HepG2 (cell line): ENCODE measurements around the gene NOPCHAP1. TPM values are rescaled to one million over a fixed set of nuclear protein-coding genes. Genes with fewer than 3 reads are reported as not detected.
A peak's percentile ranks its signal among the peaks of the same experiment; 100 is the strongest.

ENCODE experiments used
- ATAC-seq: fragments of 200-7000 bp; cut with Tn5 transposase; 3 replicates; pipeline ENCODE4 v1.9.1; 2020; ENCODE audit warnings: mild to moderate bottlenecking, moderate library complexity
- BruUV-seq: library from RNA; stranded (reverse); fragments of 400-500 nt; replicated peaks from 2 replicates; lab custom pipeline; 2021; lab: Mats Ljungman, UMichigan
- CTCF ChIA-PET: fragments of 300-600 bp; formaldehyde crosslinking; extraction: SDS; loops from one replicate; lab custom pipeline; 2021; ENCODE audit warnings: low total read pairs, inconsistent platforms, low intra/inter-chr PET ratio; lab: Yijun Ruan, JAX
- POLR2A ChIA-PET: fragments of 350-600 bp; sonication (Branson Sonifier 250); formaldehyde crosslinking; loops from one replicate; lab custom pipeline; 2020; ENCODE audit warnings: antibody characterized with exemption, inconsistent platforms; lab: Yijun Ruan, JAX
- DNase-seq: peaks from one replicate; pipeline ENCODE4 v3.0.0-alpha.2; 2015; ENCODE audit warnings: low spot score
- FAIRE-seq: peaks from 3 replicates; lab custom pipeline; 2011; peaks lifted over from hg19 to GRCh38; lab: Jason Lieb, UNC
- H2AFZ ChIP-seq: one replicate; pipeline ENCODE4 v1.6.1; 2011; ENCODE audit warnings: low read length, inconsistent platforms
- H3K27ac ChIP-seq: fragments of 300-600 bp; 3 replicates; pipeline ENCODE4 v1.8.0; 2011; ENCODE audit warnings: mixed run types, mild to moderate bottlenecking, mixed read lengths, low read length, inconsistent platforms; ENCODE audit not compliant: insufficient read depth; ENCODE audit errors: extremely low read length
- H3K27me3 ChIP-seq, 2 experiments: fragments of 200-600 bp in 1 of 2; 2 replicates in 1 of 2; 3 replicates in 1 of 2; pipeline versions ENCODE4 v1.6.0 to v1.8.0; 2011; ENCODE audit warnings: low read length in 2 of 2, mild to moderate bottlenecking in 2 of 2, moderate library complexity in 2 of 2, inconsistent platforms in 1 of 2; ENCODE audit not compliant: insufficient read depth in 2 of 2, control insufficient read depth in 1 of 2
- H3K36me3 ChIP-seq, 2 experiments: fragments of 200-600 bp in 1 of 2; replicated peaks in 1 of 2; 2 replicates in 1 of 2; 3 replicates in 1 of 2; pipeline versions ENCODE4 v1.5.1 to v1.8.0; 2011; ENCODE audit warnings: low read length in 2 of 2, inconsistent platforms in 1 of 2; ENCODE audit not compliant: insufficient read depth in 2 of 2, control insufficient read depth in 1 of 2
- H3K4me1 ChIP-seq: 2 replicates; pipeline ENCODE4 v1.5.1; 2012; ENCODE audit warnings: low read length, inconsistent platforms; ENCODE audit not compliant: insufficient read depth
- H3K4me2 ChIP-seq: 2 replicates; pipeline ENCODE4 v1.6.0; 2011; ENCODE audit warnings: low read depth, low read length, inconsistent platforms
- H3K4me3 ChIP-seq, 3 experiments: fragments of 200-600 bp in 1 of 3; sonication (generic), shearing (Covaris generic) in 1 of 3; replicated peaks in 1 of 3; 2 replicates each; pipeline ENCODE4 v1.5.1; 2011 to 2016; ENCODE audit warnings: low read length in 3 of 3, inconsistent platforms in 2 of 3, low read depth in 2 of 3, mild to moderate bottlenecking in 2 of 3, control low read depth in 1 of 3, mixed read lengths in 1 of 3; ENCODE audit not compliant: insufficient read depth in 1 of 3
- H3K79me2 ChIP-seq: one replicate; pipeline ENCODE4 v1.6.1; 2011; ENCODE audit warnings: low read length, inconsistent platforms; ENCODE audit not compliant: insufficient read depth
- H3K9ac ChIP-seq: 2 replicates; pipeline ENCODE4 v1.6.0; 2011; ENCODE audit warnings: mild to moderate bottlenecking, low read depth, low read length, inconsistent platforms; ENCODE audit not compliant: insufficient read depth
- H3K9me3 ChIP-seq: 2 replicates; pipeline ENCODE4 v1.5.1; 2012; ENCODE audit warnings: mild to moderate bottlenecking, low read length
- H4K20me1 ChIP-seq: 2 replicates; pipeline ENCODE4 v1.6.0; 2011; ENCODE audit warnings: inconsistent platforms, mild to moderate bottlenecking, low read length, moderate library complexity; ENCODE audit not compliant: insufficient read depth
- CEBPB ChIP-seq: IDR thresholded peaks from 2 replicates; pipeline ENCODE4 v1.6.1; 2011; ENCODE audit warnings: low read depth, low read length, improper control_type of control experiment, borderline replicate concordance
- HMGA1 ChIP-seq: sonication (generic); formaldehyde crosslinking; conservative IDR thresholded peaks from 2 replicates; pipeline ENCODE4 v1.4.0; 2020; ENCODE audit warnings: missing genetic modification reagents
- MED8 ChIP-seq: sonication (generic); formaldehyde crosslinking; IDR thresholded peaks from 2 replicates; pipeline ENCODE4 v1.8.1; 2023; ENCODE audit warnings: mild to moderate bottlenecking, missing genetic modification reagents; ENCODE audit not compliant: insufficient replicate concordance
- SRSF9 ChIP-seq: fragments of 200-400 bp; formaldehyde crosslinking; IDR thresholded peaks from 2 replicates; pipeline ENCODE4 v1.6.1; 2018; ENCODE audit warnings: borderline replicate concordance, mild to moderate bottlenecking, low read depth, low read length; ENCODE audit not compliant: insufficient read depth, poor library complexity, severe bottlenecking
- ZBTB4 ChIP-seq: sonication (generic); formaldehyde crosslinking; IDR thresholded peaks from 2 replicates; pipeline ENCODE4 v1.4.0; 2020; ENCODE audit warnings: missing genetic modification reagents, mild to moderate bottlenecking, borderline replicate concordance
- ZSCAN31 ChIP-seq: sonication (generic); formaldehyde crosslinking; IDR thresholded peaks from 2 replicates; pipeline ENCODE4 v1.5.0; 2020; ENCODE audit warnings: low read depth, mild to moderate bottlenecking, missing genetic modification reagents
- WGBS: methylation state at CpG from one replicate; pipeline ENCODE4 v1.1.6; 2017; ENCODE audit warnings: low lambda C conversion rate; 5-methylcytosine and 5-hydroxymethylcytosine counted together
- in situ Hi-C: cut with HindIII; loops from 2 replicates; pipeline ENCODE4 v1.10.0; 2017; ENCODE audit warnings: low pct_unique_long_range_greater_than_20kb; ENCODE audit not compliant: extremely low pct_ligation_motif_present
- intact Hi-C: fragments of 100-400 bp; cut with micrococcal nuclease; formaldehyde crosslinking; loops from one replicate; pipeline ENCODE4 v1.10.0; 2022; ENCODE audit not compliant: unreplicated experiment
- polyA plus RNA-seq, 8 experiments: library from polyadenylated mRNA; depleted of rRNA in 3 of 8; stranded (reverse) in 7 of 8; unstranded in 1 of 8; fragments of >200 nt; fragmentation: Illumina TruSeq in 4 of 8; extraction: Trizol in 4 of 8; gene quantifications; 2 replicates each; pipeline versions ENCODE4 v1.2.1 to v1.2.3, GENCODE V29; 2011 to 2016; ENCODE audit warnings: low read depth in 4 of 8, missing spikeins in 1 of 8, mixed read lengths in 1 of 8; ENCODE audit not compliant: insufficient read depth in 1 of 8
- total RNA-seq, 5 experiments: library from RNA; depleted of rRNA; stranded (reverse); fragments of >200 nt; fragmentation: Illumina TruSeq; extraction: Trizol; gene quantifications; 2 replicates each; pipeline ENCODE4 v1.2.3, GENCODE V29; 2016; ENCODE audit warnings: low read depth in 1 of 5

NOPCHAP1 gene
- total and polyA plus RNA-seq, 2 of the 13 experiments (the other 11 are each of a cell fraction or from before 2014, with no cell fraction given) = 5.7 to 38.1 TPM

GRCh38 chr12:104973250-104973649 is 12.9 kb upstream of the NOPCHAP1 start (continued):
- TF ChIP-seq MED8 (CRISPR knock-in tag) (no peak), HMGA1 (CRISPR knock-in tag) (no peak), ZSCAN31 (no peak), SRSF9 (no peak)

- Histone ChIP-seq H3K27me3 (peaks cover 0 to 1% of the 10 kb centered on the region in 2 experiments; a peak in 1 of 5 replicates), H3K4me1 (no peaks in the 10 kb centered on the region), H3K9ac (no peak overlapping the region), H4K20me1 (no peaks in the 10 kb centered on the region), H3K79me2 (no peaks in the 10 kb centered on the region)
- TF ChIP-seq CEBPB (0 out of 2 replicates have a peak, but pooled peaks have one; percentile 16), ZBTB4 (CRISPR knock-in tag) (no peak)
- TF ChIP-seq, all 625 proteins: peak for 1
- no TSS peak for BruUV-seq
- Histone ChIP-seq H3K4me2 (no peak overlapping the region), H3K36me3 (no peaks in the 10 kb centered on the region), H3K9me3 (no peaks in the 10 kb centered on the region), H3K27ac (no peak overlapping the region), H3K4me3 (no peak overlapping the region), H2AFZ (no peak overlapping the region)
- in situ Hi-C loops (loop anchor here (25.0 kb wide), 1 partner anchor 413 kb away; no protein-coding TSS in a partner anchor), intact Hi-C loops (no loop called here)
- no peak for ATAC-seq
- CTCF ChIA-PET = no interaction called here
- no peak for FAIRE-seq
- 70% methylated on average over 7 of the region's 7 CpGs for WGBS
- DNase-seq = no peak
- POLR2A ChIA-PET = no interaction called here
Measured at GRCh38 chr12:104974626-104975290, 11.4 kb upstream of the NOPCHAP1 start.
